IMR-90 (cell line): ENCODE data around the gene ANKLE1. TPM values are rescaled to one million over a fixed set of nuclear protein-coding genes. Genes with fewer than 3 reads are reported as not detected.

Experiments used
- ATAC-seq: fragments of 200-7000 bp; cut with Tn5 transposase; 2 replicates; pipeline ENCODE4 v1.9.1; 2020; ENCODE audit warnings: low read depth, mild to moderate bottlenecking, moderate library complexity
- BruUV-seq: library from RNA; stranded (reverse); fragments of 400-500 nt; replicated peaks from 2 replicates; lab custom pipeline; 2021; lab: Mats Ljungman, UMichigan
- CTCF ChIA-PET: fragments of 300-600 bp; formaldehyde crosslinking; extraction: SDS; loops from one replicate; lab custom pipeline; 2021; ENCODE audit warnings: antibody characterized with exemption; lab: Yijun Ruan, JAX
- POLR2A ChIA-PET: fragments of 300-600 bp; sonication (Branson Sonifier 250); formaldehyde crosslinking; loops from one replicate; lab custom pipeline; 2022; ENCODE audit warnings: antibody characterized with exemption; ENCODE audit not compliant: unreplicated experiment; lab: Charles Lee
- DNase-seq: peaks from one replicate; pipeline ENCODE4 v3.0.0; 2013
- H2AFZ ChIP-seq: replicated peaks from 2 replicates; pipeline ENCODE3; 2013; ENCODE audit warnings: low read length, mild to moderate bottlenecking; ENCODE audit not compliant: poor library complexity
- H2AK5ac ChIP-seq: 2 replicates; pipeline ENCODE4 v1.6.1; 2013; ENCODE audit warnings: low read depth, low read length, inconsistent platforms
- H2AK9ac ChIP-seq: replicated peaks from 2 replicates; pipeline ENCODE3; 2013; ENCODE audit warnings: mild to moderate bottlenecking, low read depth, low read length, moderate library complexity; ENCODE audit not compliant: poor library complexity
- H2BK120ac ChIP-seq: 2 replicates; pipeline ENCODE4 v1.6.1; 2013; ENCODE audit warnings: low read depth, low read length, inconsistent platforms
- H2BK15ac ChIP-seq: 3 replicates; pipeline ENCODE4 v1.6.1; 2013; ENCODE audit warnings: low read depth, low read length, inconsistent platforms
- H2BK20ac ChIP-seq: 2 replicates; pipeline ENCODE4 v1.6.1; 2013; ENCODE audit warnings: low read depth, mild to moderate bottlenecking, inconsistent platforms, low read length, moderate library complexity
- H2BK5ac ChIP-seq: 2 replicates; pipeline ENCODE4 v1.6.1; 2013; ENCODE audit warnings: mild to moderate bottlenecking, low read depth, low read length, inconsistent platforms; ENCODE audit not compliant: poor library complexity, severe bottlenecking
- H3K14ac ChIP-seq: replicated peaks from 2 replicates; pipeline ENCODE4 v1.6.1; 2013; ENCODE audit warnings: low read depth, low read length, inconsistent platforms
- H3K18ac ChIP-seq: 2 replicates; pipeline ENCODE4 v1.6.1; 2013; ENCODE audit warnings: low read depth, low read length, control low read depth
- H3K23ac ChIP-seq: 2 replicates; pipeline ENCODE4 v1.6.1; 2013; ENCODE audit warnings: low read depth, low read length, inconsistent platforms
- H3K27ac ChIP-seq: 2 replicates; pipeline ENCODE4 v1.5.1; 2013; ENCODE audit warnings: mild to moderate bottlenecking, control low read depth, low read length; ENCODE audit not compliant: insufficient read depth
- H3K27me3 ChIP-seq: 2 replicates; pipeline ENCODE4 v1.6.1; 2013; ENCODE audit warnings: low read length; ENCODE audit not compliant: control insufficient read depth, insufficient read depth
- H3K36me3 ChIP-seq: 2 replicates; pipeline ENCODE4 v1.6.1; 2013; ENCODE audit warnings: low read length, mixed read lengths; ENCODE audit not compliant: control insufficient read depth, insufficient read depth
- H3K4ac ChIP-seq: 2 replicates; pipeline ENCODE4 v1.6.1; 2013; ENCODE audit warnings: low read depth, low read length, inconsistent platforms
- H3K4me1 ChIP-seq: 2 replicates; pipeline ENCODE4 v1.6.1; 2013; ENCODE audit warnings: low read length, mixed read lengths; ENCODE audit not compliant: control insufficient read depth, insufficient read depth
- H3K4me2 ChIP-seq: 2 replicates; pipeline ENCODE4 v1.6.1; 2013; ENCODE audit warnings: low read depth, mild to moderate bottlenecking, control low read depth, low read length, moderate library complexity
- H3K4me3 ChIP-seq: 2 replicates; pipeline ENCODE4 v1.5.1; 2013; ENCODE audit warnings: low read depth, mild to moderate bottlenecking, control low read depth, low read length, moderate library complexity; ENCODE audit not compliant: insufficient read depth
- H3K56ac ChIP-seq: 2 replicates; pipeline ENCODE4 v1.6.1; 2013; ENCODE audit warnings: low read length, inconsistent platforms; ENCODE audit not compliant: insufficient read depth; ENCODE audit errors: extremely low read depth
- H3K79me1 ChIP-seq, 2 experiments: 2 replicates each; pipeline ENCODE4 v1.6.1; 2013; ENCODE audit warnings: low read length in 2 of 2, inconsistent platforms in 1 of 2, low read depth in 1 of 2
- H3K9ac ChIP-seq: 2 replicates; pipeline ENCODE4 v1.6.1; 2013; ENCODE audit warnings: low read depth, low read length, control low read depth
- H3K9me1 ChIP-seq: 2 replicates; pipeline ENCODE4 v1.6.1; 2013; ENCODE audit warnings: low read length, inconsistent platforms; ENCODE audit not compliant: insufficient read depth
- H3K9me3 ChIP-seq: 2 replicates; pipeline ENCODE4 v1.6.1; 2013; ENCODE audit warnings: low read length; ENCODE audit not compliant: control insufficient read depth, insufficient read depth
- H4K20me1 ChIP-seq: 2 replicates; pipeline ENCODE4 v1.6.1; 2013; ENCODE audit warnings: low read length, inconsistent platforms; ENCODE audit not compliant: insufficient read depth
- H4K5ac ChIP-seq: 2 replicates; pipeline ENCODE4 v1.6.1; 2013; ENCODE audit warnings: mild to moderate bottlenecking, low read depth, low read length, control low read depth
- H4K8ac ChIP-seq, 2 experiments: 2 replicates each; pipeline ENCODE4 v1.6.1; 2013; ENCODE audit warnings: low read depth in 2 of 2, low read length in 2 of 2, control low read depth in 1 of 2, inconsistent platforms in 1 of 2
- H4K91ac ChIP-seq: 2 replicates; pipeline ENCODE4 v1.6.1; 2013; ENCODE audit warnings: low read depth, low read length, inconsistent platforms; ENCODE audit not compliant: insufficient read depth
- BHLHE40 ChIP-seq: fragments of 150-350 bp; IDR thresholded peaks from 2 replicates; pipeline ENCODE4 v1.6.1; 2016; ENCODE audit warnings: mild to moderate bottlenecking, low read depth, low read length
- CEBPB ChIP-seq: IDR thresholded peaks from 2 replicates; pipeline ENCODE4 v1.6.1; 2012; ENCODE audit warnings: low read depth, low read length, improper control_type of control experiment
- CHD1 ChIP-seq: IDR thresholded peaks from 2 replicates; pipeline ENCODE4 v1.6.1; 2012; ENCODE audit warnings: low read depth, low read length, improper control_type of control experiment
- CTCF ChIP-seq: conservative IDR thresholded peaks from 2 replicates; pipeline ENCODE4 v1.5.1; 2012; ENCODE audit warnings: mild to moderate bottlenecking, low read depth, low read length, improper control_type of control experiment
- ELK1 ChIP-seq: fragments of 150-350 bp; IDR thresholded peaks from 2 replicates; pipeline ENCODE4 v1.6.1; 2016; ENCODE audit warnings: low read depth, mild to moderate bottlenecking, low read length, moderate library complexity, borderline replicate concordance
- FOS ChIP-seq: fragments of 150-350 bp; IDR thresholded peaks from 2 replicates; pipeline ENCODE4 v1.6.1; 2016; ENCODE audit warnings: low read depth, low read length
- MAFK ChIP-seq: IDR thresholded peaks from 2 replicates; pipeline ENCODE4 v1.6.1; 2012; ENCODE audit warnings: low read depth, low read length, improper control_type of control experiment
- MAZ ChIP-seq: IDR thresholded peaks from 2 replicates; pipeline ENCODE4 v1.6.1; 2012; ENCODE audit warnings: low read depth, mild to moderate bottlenecking, low read length, improper control_type of control experiment, moderate library complexity, borderline replicate concordance
- MXI1 ChIP-seq: IDR thresholded peaks from 2 replicates; pipeline ENCODE4 v1.6.1; 2012; ENCODE audit warnings: low read depth, mild to moderate bottlenecking, low read length, moderate library complexity, borderline replicate concordance
- NFE2L2 ChIP-seq: fragments of 150-350 bp; IDR thresholded peaks from 2 replicates; pipeline ENCODE4 v1.6.1; 2016; ENCODE audit warnings: low read depth, mild to moderate bottlenecking, low read length
- POLR2A ChIP-seq: IDR thresholded peaks from 2 replicates; pipeline ENCODE4 v1.6.1; 2012; ENCODE audit warnings: mild to moderate bottlenecking, low read depth, low read length
- RAD21 ChIP-seq: IDR thresholded peaks from 2 replicates; pipeline ENCODE4 v1.6.1; 2012; ENCODE audit warnings: low read length, improper control_type of control experiment
- RCOR1 ChIP-seq: IDR thresholded peaks from 2 replicates; pipeline ENCODE4 v1.6.1; 2012; ENCODE audit warnings: mild to moderate bottlenecking, low read length, improper control_type of control experiment; ENCODE audit not compliant: insufficient replicate concordance
- RFX5 ChIP-seq: IDR thresholded peaks from 2 replicates; pipeline ENCODE4 v1.8.0; 2012; ENCODE audit warnings: low read depth, mild to moderate bottlenecking, low read length, moderate library complexity
- SMC3 ChIP-seq: fragments of 150-350 bp; IDR thresholded peaks from 2 replicates; pipeline ENCODE4 v1.6.1; 2016; ENCODE audit warnings: low read depth, mild to moderate bottlenecking, antibody characterized with exemption, low read length, moderate library complexity
- USF2 ChIP-seq: fragments of 150-350 bp; IDR thresholded peaks from 2 replicates; pipeline ENCODE4 v1.6.1; 2017; ENCODE audit warnings: mild to moderate bottlenecking, antibody characterized with exemption, low read length, low read depth
- WGBS, 2 experiments: methylation state at CpG; one replicate each; pipeline versions ENCODE4 v1.1.5 to v1.1.7; 2013; ENCODE audit warnings: missing lambda C conversion rate in 2 of 2; ENCODE audit not compliant: insufficient read length in 1 of 2; ENCODE audit errors: extremely low coverage in 2 of 2; 5-methylcytosine and 5-hydroxymethylcytosine counted together
- dilution Hi-C: fragments of 300-500 bp; cut with HindIII; formaldehyde crosslinking; loops from one replicate; pipeline ENCODE4 v1.14.3; 2018; ENCODE audit warnings: low sequenced_read_pairs; ENCODE audit not compliant: unreplicated experiment
- in situ Hi-C: fragments of 300-500 bp; cut with MboI; formaldehyde crosslinking; loops from 3 replicates; pipeline ENCODE4 v1.14.3; 2019; ENCODE audit warnings: low sequenced_read_pairs, inconsistent platforms, mixed read lengths
- intact Hi-C: fragments of 100-400 bp; cut with micrococcal nuclease; formaldehyde crosslinking; loops from 2 replicates; pipeline ENCODE4 v1.10.0; 2022
- polyA plus RNA-seq, 3 experiments: library from polyadenylated mRNA; depleted of rRNA; stranded (reverse); fragments of >200 nt; gene quantifications; 2 replicates each; pipeline ENCODE4 v1.2.3, GENCODE V29; 2012; ENCODE audit warnings: low replicate concordance in 1 of 3
- total RNA-seq: library from RNA; depleted of rRNA; stranded (reverse); fragments of >200 nt; gene quantifications from 2 replicates; pipeline ENCODE4 v1.2.3, GENCODE V29; 2012

The ANKLE1 gene
- total and polyA plus RNA-seq, 2 of the 4 experiments (the other 2 are of a cell fraction): under 0.01 to 0.87 TPM

GRCh38 chr19:17262557-17262956 lies 19.1 kb upstream of the ANKLE1 start:
- dilution Hi-C loops: no loop called here
- no peak overlapping the region for H2BK120ac ChIP-seq
- peak overlapping the region; percentile 63 for H2AFZ ChIP-seq
- no peak overlapping the region for H3K27ac ChIP-seq
- 67% methylated on average over 8 of the region's 16 CpGs; no CpG with 5 or more reads in 1 of the 2 experiments for WGBS, 2 experiments
- no peak overlapping the region for H2BK5ac ChIP-seq
- H3K9me1 ChIP-seq: peaks cover 4% of the 10 kb centered on the region
- 0 out of 2 replicates have a peak, but pooled peaks cover 4% of the 10 kb centered on the region for H4K20me1 ChIP-seq
- no peak overlapping the region for H2BK15ac ChIP-seq
- no TSS peak for BruUV-seq
- H3K9ac ChIP-seq: no peak overlapping the region
- no peaks in the 10 kb centered on the region for H3K4me1 ChIP-seq
- ChIA-PET POLR2A (no interaction called here), CTCF (no interaction called here)
- ATAC-seq (no peak), DNase-seq (no peak)
- H3K79me1 ChIP-seq: peaks cover 0 to 3% of the 10 kb centered on the region in 2 experiments; a peak in 2 of 4 replicates
- H4K5ac ChIP-seq: no peak overlapping the region
- H3K4ac ChIP-seq: no peak overlapping the region
- no peak overlapping the region for H4K8ac ChIP-seq
- H3K27me3 ChIP-seq: no peaks in the 10 kb centered on the region
- H2AK9ac ChIP-seq: no peak overlapping the region
- no peak overlapping the region for H3K14ac ChIP-seq
- H3K4me2 ChIP-seq: no peak overlapping the region
- H4K91ac ChIP-seq: no peak overlapping the region
- H3K36me3 ChIP-seq: no peaks in the 10 kb centered on the region
- H3K4me3 ChIP-seq: no peak overlapping the region
- intact Hi-C loops: no loop called here
- H3K23ac ChIP-seq: no peak overlapping the region
- in situ Hi-C loops: no loop called here
- no peak overlapping the region for H2BK20ac ChIP-seq
- TF ChIP-seq MAFK (no peak), POLR2A (no peak), RCOR1 (no peak), RAD21 (no peak), BHLHE40 (no peak), MAZ (no peak), CEBPB (no peak), RFX5 (no peak), USF2 (no peak), ELK1 (no peak), NFE2L2 (no peak), MXI1 (no peak), CTCF (no peak), CHD1 (no peak), FOS (no peak), SMC3 (no peak)
- H3K9me3 ChIP-seq: peaks cover 10% of the 10 kb centered on the region
- no peak overlapping the region for H2AK5ac ChIP-seq
- no peak overlapping the region for H3K18ac ChIP-seq
- H3K56ac ChIP-seq: no peak overlapping the region
